GM04504 (cell line): ENCODE data around the gene FNDC3B.

Experiments
- DNase-seq: peaks from one replicate; pipeline ENCODE4 v3.0.0-alpha.2; 2012; ENCODE audit warnings: low read depth

The FNDC3B gene

GRCh38 chr3:172290457-172290856, 251.1 kb downstream of the FNDC3B start:
- DNase-seq, result no peak

DNA sequence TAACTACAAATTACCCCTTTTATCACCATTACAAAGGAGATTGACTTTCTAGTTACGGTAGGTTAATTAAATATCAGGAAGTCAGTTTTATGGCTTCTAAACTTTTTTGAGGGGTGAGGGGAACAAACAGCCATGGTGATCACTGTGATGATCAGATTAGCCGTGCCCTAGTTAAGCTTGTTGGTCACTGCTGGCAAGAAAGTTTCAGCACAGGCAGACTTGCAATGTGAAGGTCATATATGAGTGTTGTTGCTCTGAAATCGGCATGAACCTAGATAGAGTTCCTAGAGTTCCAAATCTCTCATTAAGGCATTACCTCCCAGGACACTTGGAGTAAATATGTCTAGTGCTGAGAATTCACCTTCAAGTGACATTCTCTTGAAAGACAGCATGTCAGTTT, 252.3 kb downstream of the FNDC3B start:
- no peak for DNase-seq

DNA sequence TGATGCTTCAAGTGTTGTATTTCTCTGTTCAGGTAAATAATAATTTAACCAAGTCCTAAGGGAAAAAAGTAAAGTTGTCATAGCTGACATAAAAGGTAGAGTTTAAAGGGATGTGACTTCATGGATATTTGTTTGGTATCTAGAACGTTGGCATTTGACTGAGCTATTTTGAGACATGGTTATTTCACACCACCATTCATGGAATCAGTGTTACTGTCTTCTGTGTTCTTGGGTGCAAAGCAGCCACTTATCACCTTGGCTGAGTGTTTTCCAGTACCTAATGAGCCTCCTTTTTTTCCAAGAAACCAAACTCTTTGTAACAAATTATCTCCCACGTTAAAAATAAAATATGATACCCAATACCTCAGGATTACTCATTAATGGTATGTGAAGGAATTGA, 253.0 kb downstream of the FNDC3B start:
- DNase-seq, result no peak

DNA sequence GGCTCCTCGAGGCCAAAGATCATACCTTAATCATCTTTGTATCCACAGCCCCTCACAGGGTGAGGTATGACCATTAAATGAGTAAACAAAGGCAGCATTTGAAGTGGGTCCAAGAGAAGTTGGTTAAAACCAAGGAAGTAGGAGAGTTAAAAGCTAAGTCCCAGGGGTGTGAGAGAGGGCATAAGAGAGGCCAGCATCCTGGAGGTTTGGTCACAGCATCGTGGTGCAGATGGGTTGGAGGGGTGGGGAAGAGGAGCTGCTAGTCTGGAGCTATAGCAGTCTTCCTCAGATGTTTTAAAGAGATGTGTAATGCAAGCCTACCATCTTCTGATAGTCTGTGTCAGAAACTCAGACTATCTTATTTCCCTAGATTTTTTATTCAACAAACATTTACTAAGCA, 253.7 kb downstream of the FNDC3B start:
- no peak for DNase-seq

GRCh38 chr3:172294223-172294806, 254.9 kb downstream of the FNDC3B start:
- no peak for DNase-seq

DNA sequence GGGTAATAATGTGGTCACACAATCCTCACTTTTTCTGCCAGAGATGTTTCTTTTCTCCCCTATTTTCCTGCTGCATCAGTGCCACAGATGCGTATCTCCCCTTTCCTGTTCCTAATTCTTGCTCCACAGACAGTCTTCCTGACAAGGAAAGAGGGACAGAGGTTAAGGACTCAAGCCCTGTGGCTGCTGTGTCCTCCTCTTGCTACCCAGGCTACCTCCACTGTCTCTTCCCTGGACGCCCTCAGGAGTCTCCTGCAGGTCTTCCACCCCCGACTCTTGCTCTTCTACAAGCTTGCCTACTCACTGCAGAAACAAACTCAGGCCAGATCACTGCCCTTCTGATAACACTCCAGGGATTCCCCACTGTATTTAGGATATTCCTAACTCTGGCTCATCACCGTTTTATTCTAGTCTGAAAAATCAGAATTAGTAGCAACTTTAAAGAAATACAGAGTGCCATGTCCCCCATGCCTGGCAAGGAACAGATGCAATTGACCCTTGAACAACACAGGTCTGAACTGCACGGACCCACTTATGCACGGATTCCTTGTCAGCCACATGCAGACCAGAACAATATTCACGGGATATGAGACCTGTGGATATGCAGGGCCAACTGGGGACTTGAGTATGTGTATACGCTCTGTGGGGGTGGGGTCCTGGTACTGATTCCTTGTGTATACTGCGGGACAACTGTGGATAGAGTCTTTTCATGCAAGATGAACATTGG, 257.0 kb downstream of the FNDC3B start:
- no peak for DNase-seq

- no peak for DNase-seq
Measured at GRCh38 chr3:172296975-172297332, 257.6 kb downstream of the FNDC3B start.

DNA sequence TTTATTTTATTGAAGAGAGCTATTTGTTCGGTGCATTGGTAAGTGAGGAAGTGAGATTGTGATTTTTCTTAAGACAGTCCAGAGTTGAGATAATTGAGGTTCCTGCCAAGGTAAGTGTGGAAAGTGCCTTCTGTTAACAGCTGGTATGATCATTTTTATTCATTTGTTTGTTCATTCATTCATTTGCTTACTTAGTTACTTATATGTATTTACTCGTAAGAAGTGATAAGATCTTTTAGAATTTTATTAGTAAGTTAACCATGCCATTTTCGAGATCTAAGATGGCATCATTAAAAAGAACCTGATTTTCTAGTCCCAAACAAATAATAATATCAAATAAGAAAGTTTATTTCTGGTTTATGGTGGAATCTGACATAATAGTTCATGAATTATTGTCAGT, 258.9 kb downstream of the FNDC3B start:
- no peak for DNase-seq

GRCh38 chr3:172300187-172300586, 260.8 kb downstream of the FNDC3B start:
- no peak for DNase-seq

GRCh38 chr3:172300862-172301261, 261.5 kb downstream of the FNDC3B start:
- no peak for DNase-seq

GRCh38 chr3:172302203-172302602, 262.8 kb downstream of the FNDC3B start:
- DNase-seq, result no peak

DNA sequence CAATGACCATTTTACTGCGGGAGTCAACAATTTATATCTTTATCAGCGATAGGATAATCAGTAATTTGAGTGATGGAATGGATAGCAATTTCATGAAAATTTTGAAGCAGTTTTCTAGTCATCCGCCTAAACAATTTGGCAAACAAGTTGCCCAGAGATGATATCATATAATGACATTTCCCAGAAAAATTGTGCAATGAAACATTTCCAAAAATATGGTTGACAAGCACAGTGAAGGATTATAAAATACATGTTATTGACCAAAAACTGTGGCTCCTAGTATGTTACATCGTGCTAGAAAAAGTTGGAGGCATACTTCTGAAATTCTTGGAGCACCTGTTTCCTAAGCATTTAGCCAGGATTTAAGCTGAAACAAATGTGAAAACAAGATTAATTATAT, 263.8 kb downstream of the FNDC3B start:
- DNase-seq, result no peak

- no peak for DNase-seq
Measured at GRCh38 chr3:172303941-172304558, 264.7 kb downstream of the FNDC3B start.

DNA sequence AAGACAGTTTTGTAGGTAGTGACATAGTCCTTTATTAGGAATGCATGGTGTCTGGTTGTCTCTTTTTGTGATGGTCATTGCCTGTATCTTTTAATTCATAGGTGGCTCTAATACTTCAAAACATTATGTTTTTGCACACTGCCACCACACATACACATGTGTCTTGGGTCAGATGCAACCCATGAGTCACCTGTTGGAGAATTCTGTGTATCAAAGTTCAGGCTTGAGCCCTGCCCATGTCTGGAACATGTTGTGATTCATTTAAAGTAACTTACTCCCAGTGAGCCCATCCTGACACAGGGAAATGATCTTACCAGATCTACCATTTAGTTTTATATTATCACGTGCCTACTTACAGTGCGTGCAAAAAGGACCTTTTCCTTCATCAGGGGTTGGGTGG, 266.2 kb downstream of the FNDC3B start:
- no peak for DNase-seq

DNA sequence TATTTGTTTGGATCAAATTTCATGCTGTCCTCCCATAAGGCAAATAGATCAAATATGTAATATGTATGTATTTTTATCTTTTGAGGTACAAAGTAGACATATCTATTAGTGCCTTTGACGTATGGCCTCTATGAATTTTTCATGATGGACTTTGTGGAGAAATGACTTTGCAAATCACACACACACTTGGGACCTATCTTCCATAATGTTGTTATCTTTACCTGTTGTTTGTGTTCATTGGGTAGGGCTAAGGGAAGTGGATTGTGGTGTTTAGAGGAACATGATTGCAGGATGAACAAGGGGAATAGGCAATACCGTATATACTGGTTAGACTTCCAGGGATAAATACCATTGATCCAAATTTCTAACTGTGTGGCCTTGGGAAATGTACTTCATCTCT, 266.6 kb downstream of the FNDC3B start:
- DNase-seq, result no peak

DNA sequence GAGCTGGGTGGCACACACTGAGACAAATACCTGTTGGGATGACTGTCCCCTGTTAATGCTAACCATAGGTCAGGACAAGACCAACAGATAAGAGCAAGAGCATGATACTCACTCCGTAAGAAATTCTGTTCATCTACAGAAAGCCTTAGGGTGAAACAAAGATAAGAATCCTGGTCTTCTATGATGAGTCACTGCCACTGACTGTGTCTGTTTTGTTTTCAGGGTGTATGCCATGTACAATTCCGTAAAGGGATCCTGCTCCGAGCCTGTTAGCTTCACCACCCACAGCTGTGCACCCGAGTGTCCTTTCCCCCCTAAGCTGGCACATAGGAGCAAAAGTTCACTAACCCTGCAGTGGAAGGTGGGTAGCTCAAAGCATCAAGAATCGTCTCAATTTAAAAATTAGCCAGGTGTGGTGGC, 267.8 kb downstream of the FNDC3B start:
- DNase-seq, result no peak

- DNase-seq, result no peak
Measured at GRCh38 chr3:172309059-172309458, 269.7 kb downstream of the FNDC3B start.

GRCh38 chr3:172309741-172310427, 270.5 kb downstream of the FNDC3B start:
- DNase-seq, result no peak

GRCh38 chr3:172310428-172310760, 271.0 kb downstream of the FNDC3B start:
- no peak for DNase-seq

GRCh38 chr3:172311217-172311616, 271.8 kb downstream of the FNDC3B start:
- no peak for DNase-seq

GRCh38 chr3:172312001-172312400, 272.6 kb downstream of the FNDC3B start:
- DNase-seq, result peak; percentile 68

DNA sequence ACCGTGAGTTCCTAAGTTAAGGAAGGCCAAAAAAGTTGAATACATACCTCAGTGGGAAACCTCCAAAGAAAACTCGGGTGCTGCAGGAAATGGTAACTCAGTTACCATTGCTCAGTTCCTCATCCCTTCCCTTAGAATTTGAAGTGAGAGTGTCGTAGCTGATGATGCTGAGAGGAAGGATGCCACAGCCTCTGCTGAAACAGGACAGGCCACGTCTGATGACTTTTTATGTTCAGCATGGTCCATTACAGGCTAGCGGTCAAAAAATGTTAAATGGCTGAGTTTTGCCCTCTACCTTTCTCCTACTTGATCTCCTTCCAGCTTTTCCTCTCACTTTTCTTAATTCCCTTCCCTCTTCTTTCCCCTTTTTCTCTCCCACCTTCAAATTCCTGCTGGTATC, 273.3 kb downstream of the FNDC3B start:
- no peak for DNase-seq

GRCh38 chr3:172313671-172314070, 274.3 kb downstream of the FNDC3B start:
- DNase-seq, result no peak
